Amniotic stem cell (primary cell): ENCODE data around the gene TPK1.

Experiments
- DNase-seq: peaks from one replicate; lab custom pipeline; 2025; lab: John Stamatoyannopoulos, UW

Gene TPK1

DNA sequence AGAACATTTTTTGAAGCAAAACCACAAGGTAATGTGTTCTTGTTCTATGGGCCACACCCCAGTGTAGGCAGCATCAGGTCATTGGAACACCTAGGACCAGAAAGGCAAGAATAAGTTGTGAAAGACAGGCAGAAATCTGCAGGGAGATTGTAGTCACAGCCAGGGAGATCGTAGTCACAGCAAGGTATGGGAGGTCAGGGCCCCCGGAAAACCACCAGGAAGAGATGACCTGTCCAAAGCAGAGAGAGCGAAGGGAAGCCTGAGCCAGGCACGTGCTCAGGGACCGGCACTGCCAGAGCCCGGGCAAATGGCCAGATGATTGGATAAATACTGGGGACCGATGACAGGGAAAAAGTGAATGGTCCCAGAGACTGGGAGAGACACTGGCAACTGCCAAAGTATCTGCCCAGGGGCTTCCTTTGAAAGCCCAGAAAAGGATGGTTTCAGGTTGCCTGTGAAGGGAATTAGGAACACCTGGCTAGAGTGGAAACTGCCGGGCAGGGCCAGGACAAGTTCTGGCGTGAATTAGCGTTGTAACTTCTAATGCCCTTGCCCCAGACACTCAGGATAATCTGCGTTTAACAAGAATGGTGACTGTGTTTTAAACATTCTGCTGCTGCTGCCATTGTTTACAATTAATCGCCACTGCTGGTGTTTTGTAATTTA lies 428.5 kb downstream of the TPK1 start:
- DNase-seq, result no peak

DNA sequence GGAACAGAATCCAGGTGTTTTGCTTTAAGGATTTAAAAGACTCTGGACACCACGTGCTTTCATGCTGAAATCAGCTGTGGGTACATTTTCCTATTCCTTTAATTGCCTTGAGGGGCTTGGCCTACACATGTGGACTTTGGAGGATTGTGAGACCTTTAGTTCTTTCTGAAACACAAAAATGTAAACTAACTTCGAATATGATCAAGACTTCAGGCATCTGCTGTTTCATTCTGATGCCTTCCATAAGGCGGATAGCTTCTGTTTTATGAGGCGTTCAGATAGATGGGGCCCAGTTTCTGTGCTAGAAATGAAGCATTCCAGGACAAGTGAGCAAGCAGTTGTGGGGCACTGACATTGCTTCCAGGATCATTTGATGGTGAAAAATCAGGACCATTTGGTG lies 430.9 kb downstream of the TPK1 start:
- no peak for DNase-seq

DNA sequence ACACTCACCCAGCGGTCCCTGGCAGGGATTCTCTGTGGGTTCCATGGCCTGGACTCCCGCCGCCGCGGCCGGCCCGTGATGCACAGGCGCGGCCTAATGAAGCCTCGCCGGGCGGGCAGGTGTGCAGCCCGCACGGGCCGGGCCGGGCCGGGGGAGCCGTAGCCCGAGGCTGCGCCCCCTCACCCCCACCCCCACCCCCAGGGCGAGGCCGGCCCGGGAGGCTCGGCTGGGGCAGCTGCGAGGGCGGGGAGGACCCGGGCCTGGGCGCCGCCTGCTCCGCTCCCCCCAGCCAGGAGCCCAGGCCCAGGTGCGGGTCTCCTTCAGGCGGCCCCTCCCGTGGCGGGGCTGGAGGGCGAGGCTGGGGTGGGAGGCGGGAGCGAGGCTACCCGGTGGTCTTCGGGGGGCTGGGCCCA lies 432.2 kb downstream of the TPK1 start, which contains the start of gene NOBOX:
Gene NOBOX (minus strand): TSS at position 45 of the 413 bp plus-strand sequence.
- DNase-seq, result no peak

DNA sequence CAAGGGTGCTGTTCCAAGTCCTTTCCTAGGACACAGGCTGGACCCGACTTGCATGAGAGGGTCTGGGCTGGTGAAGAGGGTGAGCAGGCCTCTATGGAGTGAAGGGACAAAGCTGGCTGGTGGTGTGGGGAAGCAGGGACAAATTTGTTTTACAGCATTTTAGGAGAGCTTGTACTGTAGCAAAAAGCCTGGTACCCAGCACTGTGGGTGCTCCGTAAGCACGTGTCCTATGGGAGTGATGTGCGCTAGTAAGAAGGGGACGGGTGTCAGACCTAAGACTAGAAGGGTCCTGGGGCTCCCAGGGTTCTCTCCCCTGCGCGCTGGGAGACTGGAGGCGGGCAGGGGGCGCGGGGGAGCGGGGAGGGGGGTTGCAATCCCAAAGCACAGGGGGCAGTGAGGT lies 432.8 kb downstream of the TPK1 start:
- DNase-seq, result no peak
